Keratinocyte (primary cell): Measurements from ENCODE around the gene SP4.

Experiments used
- EZH2 ChIP-seq: IDR thresholded peaks from one replicate; pipeline ENCODE4 v1.6.1; 2012; ENCODE audit warnings: inconsistent platforms, mild to moderate bottlenecking, low read length, moderate library complexity
- TF ChIP-seq, protein P1 (sequence below), 3 experiments: IDR thresholded peaks in 1 of 3; conservative IDR thresholded peaks in 1 of 3; optimal IDR thresholded peaks in 1 of 3; 2 replicates in 2 of 3; 3 replicates in 1 of 3; pipeline versions ENCODE3 to v1.5.1; 2011; ENCODE audit warnings: low read length in 3 of 3, mild to moderate bottlenecking in 3 of 3, moderate library complexity in 2 of 3, control low read depth in 1 of 3, inconsistent platforms in 1 of 3; ENCODE audit not compliant: insufficient read depth in 2 of 3; ENCODE audit errors: extremely low read depth in 1 of 3

- TF ChIP-seq, protein P1, sequence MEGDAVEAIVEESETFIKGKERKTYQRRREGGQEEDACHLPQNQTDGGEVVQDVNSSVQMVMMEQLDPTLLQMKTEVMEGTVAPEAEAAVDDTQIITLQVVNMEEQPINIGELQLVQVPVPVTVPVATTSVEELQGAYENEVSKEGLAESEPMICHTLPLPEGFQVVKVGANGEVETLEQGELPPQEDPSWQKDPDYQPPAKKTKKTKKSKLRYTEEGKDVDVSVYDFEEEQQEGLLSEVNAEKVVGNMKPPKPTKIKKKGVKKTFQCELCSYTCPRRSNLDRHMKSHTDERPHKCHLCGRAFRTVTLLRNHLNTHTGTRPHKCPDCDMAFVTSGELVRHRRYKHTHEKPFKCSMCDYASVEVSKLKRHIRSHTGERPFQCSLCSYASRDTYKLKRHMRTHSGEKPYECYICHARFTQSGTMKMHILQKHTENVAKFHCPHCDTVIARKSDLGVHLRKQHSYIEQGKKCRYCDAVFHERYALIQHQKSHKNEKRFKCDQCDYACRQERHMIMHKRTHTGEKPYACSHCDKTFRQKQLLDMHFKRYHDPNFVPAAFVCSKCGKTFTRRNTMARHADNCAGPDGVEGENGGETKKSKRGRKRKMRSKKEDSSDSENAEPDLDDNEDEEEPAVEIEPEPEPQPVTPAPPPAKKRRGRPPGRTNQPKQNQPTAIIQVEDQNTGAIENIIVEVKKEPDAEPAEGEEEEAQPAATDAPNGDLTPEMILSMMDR (optimal IDR thresholded peaks at IDR 0.05 in 1 of 3, IDR thresholded peaks at IDR 0.05 in 1 of 3, conservative IDR thresholded peaks at IDR 0.05 in 1 of 3; ENCODE audit: extremely low read depth in 1 of 3, insufficient read depth in 2 of 3, low read length in 3 of 3) = no peak
- TF ChIP-seq EZH2 = no peak
Measured at GRCh38 chr7:21422751-21423150, 5.1 kb upstream of the SP4 start.
